Sigmoid colon (tissue), 4 donors: Measurements from ENCODE around the gene NLN.

Experiments
- CTCF ChIP-seq, 4 experiments: fragments of 450-650 bp in 3 of 4; fragments of 200-600 bp in 1 of 4; IDR thresholded peaks; one replicate each; pipeline ENCODE4 v1.5.1; 2016 to 2019; ENCODE audit warnings: antibody characterized with exemption in 4 of 4, mild to moderate bottlenecking in 3 of 4, moderate library complexity in 2 of 4
- POLR2A ChIP-seq, 2 donors: fragments of 450-650 bp; IDR thresholded peaks; one replicate each; pipeline ENCODE4 v1.6.1; 2016; ENCODE audit warnings: antibody characterized with exemption in 2 of 2, mild to moderate bottlenecking in 2 of 2, moderate library complexity in 2 of 2
- POLR2AphosphoS5 ChIP-seq, 4 donors: sonication (generic); formaldehyde crosslinking; IDR thresholded peaks; one replicate each; pipeline ENCODE4 v1.6.1; 2017; ENCODE audit warnings: antibody characterized with exemption in 4 of 4

GRCh38 chr5:65734921-65735320 lies 12.9 kb downstream of the NLN start:
- TF ChIP-seq CTCF (IDR thresholded peaks at IDR 0.05) = no peak
- no peak for TF ChIP-seq POLR2A (IDR thresholded peaks at IDR 0.05)
- TF ChIP-seq POLR2AphosphoS5 (IDR thresholded peaks at IDR 0.05) = no peak
